ENCODE measurements around the gene YWHAG. TPM values are rescaled to one million over a fixed set of nuclear protein-coding genes. Genes with fewer than 3 reads are reported as not detected.

The YWHAG gene
- total and polyA plus RNA-seq, 2 of the 13 experiments (the other 11 are each of a cell fraction or from before 2014, with no cell fraction given) = 36.9 to 67.5 TPM

- TF ChIP-seq SNRNP70 (IDR thresholded peaks at IDR 0.05; ENCODE audit: low read depth, low read length) = no peak
- TF ChIP-seq SOX6 (IDR thresholded peaks at IDR 0.05) = no peak
- TF ChIP-seq SOX6 (CRISPR knock-in tag; IDR thresholded peaks at IDR 0.05) = no peak
- no peak for TF ChIP-seq TOE1 (CRISPR knock-in tag; IDR thresholded peaks at IDR 0.05)
- TF ChIP-seq ZNF501 (CRISPR knock-in tag; IDR thresholded peaks at IDR 0.05) = peak; percentile 59; the same call in 1 of the 2 replicates
- TF ChIP-seq, protein P1, sequence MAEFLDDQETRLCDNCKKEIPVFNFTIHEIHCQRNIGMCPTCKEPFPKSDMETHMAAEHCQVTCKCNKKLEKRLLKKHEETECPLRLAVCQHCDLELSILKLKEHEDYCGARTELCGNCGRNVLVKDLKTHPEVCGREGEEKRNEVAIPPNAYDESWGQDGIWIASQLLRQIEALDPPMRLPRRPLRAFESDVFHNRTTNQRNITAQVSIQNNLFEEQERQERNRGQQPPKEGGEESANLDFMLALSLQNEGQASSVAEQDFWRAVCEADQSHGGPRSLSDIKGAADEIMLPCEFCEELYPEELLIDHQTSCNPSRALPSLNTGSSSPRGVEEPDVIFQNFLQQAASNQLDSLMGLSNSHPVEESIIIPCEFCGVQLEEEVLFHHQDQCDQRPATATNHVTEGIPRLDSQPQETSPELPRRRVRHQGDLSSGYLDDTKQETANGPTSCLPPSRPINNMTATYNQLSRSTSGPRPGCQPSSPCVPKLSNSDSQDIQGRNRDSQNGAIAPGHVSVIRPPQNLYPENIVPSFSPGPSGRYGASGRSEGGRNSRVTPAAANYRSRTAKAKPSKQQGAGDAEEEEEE (CRISPR knock-in tag; IDR thresholded peaks at IDR 0.05; ENCODE audit: borderline replicate concordance) = 0 out of 2 replicates have a peak, but pooled peaks have one; percentile 72
- peak; percentile 69; the same call in 1 of the 2 replicates for TF ChIP-seq HOXA3 (CRISPR knock-in tag; IDR thresholded peaks at IDR 0.05)
- TF ChIP-seq ZNF441 (CRISPR knock-in tag; IDR thresholded peaks at IDR 0.05; ENCODE audit: borderline replicate concordance) = peak; percentile 66; the same call in 1 of the 2 replicates
- TF ChIP-seq ZNF737 (CRISPR knock-in tag; IDR thresholded peaks at IDR 0.05; ENCODE audit: borderline replicate concordance) = 0 out of 2 replicates have a peak, but pooled peaks have one; percentile 67
- no peak for TF ChIP-seq NPAS2 (CRISPR knock-in tag; IDR thresholded peaks at IDR 0.05; ENCODE audit: borderline replicate concordance)
- TF ChIP-seq ZFY (CRISPR knock-in tag; IDR thresholded peaks at IDR 0.05) = peak; percentile 86
- TF ChIP-seq REPIN1 (CRISPR knock-in tag; IDR thresholded peaks at IDR 0.05; ENCODE audit: borderline replicate concordance, low read depth) = no peak; the same call in 1 of the 2 replicates
- no peak for TF ChIP-seq ZNF781 (CRISPR knock-in tag; IDR thresholded peaks at IDR 0.05; ENCODE audit: borderline replicate concordance, not compliant biosample characterization)
- TF ChIP-seq NFRKB (IDR thresholded peaks at IDR 0.05) = no peak
- TF ChIP-seq SIX1 (CRISPR knock-in tag; IDR thresholded peaks at IDR 0.05; ENCODE audit: borderline replicate concordance) = no peak; the same call in 1 of the 2 replicates
- no peak for TF ChIP-seq FOXP1 (IDR thresholded peaks at IDR 0.05)
- no peak for TF ChIP-seq FOXP1 (CRISPR knock-in tag; IDR thresholded peaks at IDR 0.05)
- 0 out of 2 replicates have a peak, but pooled peaks have one; percentile 39 for TF ChIP-seq CHD2 (IDR thresholded peaks at IDR 0.05; ENCODE audit: low read depth, low read length)
- no peak; the same call in 1 of the 2 replicates for TF ChIP-seq ZNF543 (CRISPR knock-in tag; IDR thresholded peaks at IDR 0.05)
- TF ChIP-seq ZNF446 (CRISPR knock-in tag; IDR thresholded peaks at IDR 0.05) = no peak
- TF ChIP-seq THAP9 (CRISPR knock-in tag; IDR thresholded peaks at IDR 0.05; ENCODE audit: borderline replicate concordance) = no peak
- TF ChIP-seq, protein P2, sequence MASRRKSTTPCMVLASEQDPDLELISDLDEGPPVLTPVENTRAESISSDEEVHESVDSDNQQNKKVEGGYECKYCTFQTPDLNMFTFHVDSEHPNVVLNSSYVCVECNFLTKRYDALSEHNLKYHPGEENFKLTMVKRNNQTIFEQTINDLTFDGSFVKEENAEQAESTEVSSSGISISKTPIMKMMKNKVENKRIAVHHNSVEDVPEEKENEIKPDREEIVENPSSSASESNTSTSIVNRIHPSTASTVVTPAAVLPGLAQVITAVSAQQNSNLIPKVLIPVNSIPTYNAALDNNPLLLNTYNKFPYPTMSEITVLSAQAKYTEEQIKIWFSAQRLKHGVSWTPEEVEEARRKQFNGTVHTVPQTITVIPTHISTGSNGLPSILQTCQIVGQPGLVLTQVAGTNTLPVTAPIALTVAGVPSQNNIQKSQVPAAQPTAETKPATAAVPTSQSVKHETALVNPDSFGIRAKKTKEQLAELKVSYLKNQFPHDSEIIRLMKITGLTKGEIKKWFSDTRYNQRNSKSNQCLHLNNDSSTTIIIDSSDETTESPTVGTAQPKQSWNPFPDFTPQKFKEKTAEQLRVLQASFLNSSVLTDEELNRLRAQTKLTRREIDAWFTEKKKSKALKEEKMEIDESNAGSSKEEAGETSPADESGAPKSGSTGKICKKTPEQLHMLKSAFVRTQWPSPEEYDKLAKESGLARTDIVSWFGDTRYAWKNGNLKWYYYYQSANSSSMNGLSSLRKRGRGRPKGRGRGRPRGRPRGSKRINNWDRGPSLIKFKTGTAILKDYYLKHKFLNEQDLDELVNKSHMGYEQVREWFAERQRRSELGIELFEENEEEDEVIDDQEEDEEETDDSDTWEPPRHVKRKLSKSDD (CRISPR knock-in tag; IDR thresholded peaks at IDR 0.05; ENCODE audit: low read depth) = no peak
- TF ChIP-seq, protein P3, sequence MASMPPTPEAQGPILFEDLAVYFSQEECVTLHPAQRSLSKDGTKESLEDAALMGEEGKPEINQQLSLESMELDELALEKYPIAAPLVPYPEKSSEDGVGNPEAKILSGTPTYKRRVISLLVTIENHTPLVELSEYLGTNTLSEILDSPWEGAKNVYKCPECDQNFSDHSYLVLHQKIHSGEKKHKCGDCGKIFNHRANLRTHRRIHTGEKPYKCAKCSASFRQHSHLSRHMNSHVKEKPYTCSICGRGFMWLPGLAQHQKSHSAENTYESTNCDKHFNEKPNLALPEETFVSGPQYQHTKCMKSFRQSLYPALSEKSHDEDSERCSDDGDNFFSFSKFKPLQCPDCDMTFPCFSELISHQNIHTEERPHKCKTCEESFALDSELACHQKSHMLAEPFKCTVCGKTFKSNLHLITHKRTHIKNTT (CRISPR knock-in tag; IDR thresholded peaks at IDR 0.05) = no peak
These were observed at the start of gene YWHAG (continued) for GRCh38 chr7:76358481-76359110.
